Activated CD4-positive, alpha-beta T cell treated with anti-CD3 and anti-CD28 coated beads, Interleukin-2, Interleukin-6, amounts not matched to agents 100 ng/mL and 50 ng/mL, durations not matched to agents 16 hours and 8 hours (primary cell): ENCODE data around the gene GOLGA6L22.
"Not testable (repeated sequence)": the region's sequence is repeated elsewhere in the genome, so short reads cannot be mapped to it uniquely, and the experiment has no call there.

Experiments
- DNase-seq: peaks from one replicate; pipeline ENCODE4 v3.0.0-alpha.2; 2020

GOLGA6L22 gene

GRCh38 chr15:22458603-22459002, at the start of gene GOLGA6L22:
GOLGA6L22 (plus strand) TSS chr15:22458903; CDS start chr15:22458994, 91 bp downstream.
- not testable (repeated sequence) for DNase-seq

GRCh38 chr15:22417288-22417687, 41.4 kb upstream of the GOLGA6L22 start:
- not testable (repeated sequence) for DNase-seq

- DNase-seq, result not testable (repeated sequence)
These were observed 40.9 kb upstream of the GOLGA6L22 start for GRCh38 chr15:22417795-22418194.

GRCh38 chr15:22418212-22418611, 40.5 kb upstream of the GOLGA6L22 start:
- not testable (repeated sequence) for DNase-seq

GRCh38 chr15:22418666-22419065, 40.0 kb upstream of the GOLGA6L22 start:
- DNase-seq, result not testable (repeated sequence)

- not testable (repeated sequence) for DNase-seq
These were observed 38.4 kb upstream of the GOLGA6L22 start for GRCh38 chr15:22420340-22420739.

GRCh38 chr15:22429426-22429825, 29.3 kb upstream of the GOLGA6L22 start:
- not testable (repeated sequence) for DNase-seq

- DNase-seq, result not testable (repeated sequence)
These were observed 27.0 kb upstream of the GOLGA6L22 start for GRCh38 chr15:22431687-22432086.

- peak; percentile 37 for DNase-seq
These were observed 35.9 kb downstream of the GOLGA6L22 start for GRCh38 chr15:22494490-22495113.

GRCh38 chr15:22497200-22497599, 38.5 kb downstream of the GOLGA6L22 start:
- not testable (repeated sequence) for DNase-seq

GRCh38 chr15:22498220-22498925, 39.7 kb downstream of the GOLGA6L22 start:
- not testable (repeated sequence) for DNase-seq

GRCh38 chr15:22502272-22502671, 43.6 kb downstream of the GOLGA6L22 start:
- not testable (repeated sequence) for DNase-seq

- not testable (repeated sequence) for DNase-seq
These were observed 48.3 kb downstream of the GOLGA6L22 start for GRCh38 chr15:22506959-22507358.

- DNase-seq, result not testable (repeated sequence)
These were observed 57.4 kb downstream of the GOLGA6L22 start for GRCh38 chr15:22516140-22516539.
